H1 (cell line): Measurements from ENCODE around the gene CEP97. TPM values are rescaled to one million over a fixed set of nuclear protein-coding genes. Genes with fewer than 3 reads are reported as not detected.

Experiments
- ASH2L ChIP-seq: fragments of 200-600, 300-600 bp; sonication (generic); IDR thresholded peaks from one replicate; pipeline ENCODE4 v1.7.1; 2017; ENCODE audit warnings: low read length
- BACH1 ChIP-seq: IDR thresholded peaks from 2 replicates; pipeline ENCODE4 v1.6.1; 2012; ENCODE audit warnings: low read length, improper control_type of control experiment
- BRCA1 ChIP-seq: IDR thresholded peaks from 2 replicates; pipeline ENCODE4 v1.6.1; 2012; ENCODE audit warnings: low read depth, low read length, improper control_type of control experiment
- CBX5 ChIP-seq: fragments of 300-800, 300-1000 bp; sonication (generic); IDR thresholded peaks from 2 replicates; pipeline ENCODE4 v1.7.1; 2016; ENCODE audit warnings: antibody characterized with exemption, low read length, low read depth
- CEBPB ChIP-seq: IDR thresholded peaks from 2 replicates; pipeline ENCODE4 v1.6.1; 2012; ENCODE audit warnings: low read depth, low read length
- CHD1 ChIP-seq: IDR thresholded peaks from 2 replicates; pipeline ENCODE4 v1.6.1; 2012; ENCODE audit warnings: low read depth, low read length, improper control_type of control experiment
- CREB1 ChIP-seq: IDR thresholded peaks from 2 replicates; pipeline ENCODE4 v1.6.1; 2012; ENCODE audit warnings: inconsistent platforms
- CTBP2 ChIP-seq: IDR thresholded peaks from 2 replicates; pipeline ENCODE4 v1.7.0; 2011; ENCODE audit warnings: borderline replicate concordance, mild to moderate bottlenecking, moderate library complexity, mixed read lengths, low read length; ENCODE audit not compliant: insufficient read depth, insufficient read length
- EP300 ChIP-seq, 2 experiments: IDR thresholded peaks; 1 replicate in 1 of 2; 2 replicates in 1 of 2; pipeline ENCODE4 v1.6.1; 2011 to 2012; ENCODE audit warnings: low read depth in 2 of 2, low read length in 2 of 2, mild to moderate bottlenecking in 2 of 2, borderline replicate concordance in 1 of 2, inconsistent platforms in 1 of 2, moderate library complexity in 1 of 2
- EZH2 ChIP-seq: fragments of 200-600 bp; sonication (generic); IDR thresholded peaks from 2 replicates; pipeline ENCODE4 v1.7.1; 2012; ENCODE audit warnings: low read depth, mild to moderate bottlenecking, moderate library complexity, low read length, inconsistent platforms; ENCODE audit not compliant: severe bottlenecking
- GTF2F1 ChIP-seq: IDR thresholded peaks from 2 replicates; pipeline ENCODE4 v1.6.1; 2012; ENCODE audit warnings: low read depth, low read length, improper control_type of control experiment, borderline replicate concordance
- HDAC2 ChIP-seq, 2 experiments: fragments of 300-600 bp in 1 of 2; sonication (generic) in 1 of 2; IDR thresholded peaks; 2 replicates each; pipeline ENCODE4 v1.6.1; 2011 to 2012; ENCODE audit warnings: low read depth in 2 of 2, low read length in 2 of 2, mild to moderate bottlenecking in 2 of 2, moderate library complexity in 2 of 2, borderline replicate concordance in 1 of 2, inconsistent platforms in 1 of 2
- JUN ChIP-seq: IDR thresholded peaks from 2 replicates; pipeline ENCODE4 v1.6.1; 2011; ENCODE audit warnings: low read depth, mild to moderate bottlenecking, improper control_type of control experiment, low read length
- KDM4A ChIP-seq: IDR thresholded peaks from one replicate; pipeline ENCODE4 v1.7.1; 2012; ENCODE audit warnings: low read depth, mild to moderate bottlenecking, moderate library complexity, low read length, inconsistent platforms; ENCODE audit not compliant: severe bottlenecking
- POLR2A ChIP-seq, 2 experiments: IDR thresholded peaks; 1 replicate in 1 of 2; 2 replicates in 1 of 2; pipeline ENCODE4 v1.6.1; 2011; ENCODE audit warnings: low read depth in 2 of 2, low read length in 2 of 2, mild to moderate bottlenecking in 2 of 2; ENCODE audit errors: control extremely low read depth in 1 of 2
- POU5F1 ChIP-seq: IDR thresholded peaks from 2 replicates; pipeline ENCODE4 v1.6.1; 2011; ENCODE audit warnings: low read depth, mild to moderate bottlenecking, low read length, moderate library complexity
- RNF2 ChIP-seq: fragments of 200-900, 300-1000 bp; sonication (generic); IDR thresholded peaks from 2 replicates; pipeline ENCODE4 v1.7.1; 2016; ENCODE audit warnings: borderline replicate concordance, low read depth, mild to moderate bottlenecking, antibody characterized with exemption, low read length; ENCODE audit not compliant: poor library complexity, severe bottlenecking; ENCODE audit errors: missing control alignments
- RXRA ChIP-seq: IDR thresholded peaks from 2 replicates; pipeline ENCODE4 v1.6.1; 2011; ENCODE audit warnings: low read depth, mild to moderate bottlenecking, low read length, moderate library complexity; ENCODE audit not compliant: insufficient read depth
- SAP30 ChIP-seq: fragments of 300-600 bp; sonication (generic); IDR thresholded peaks from 2 replicates; pipeline ENCODE4 v1.7.1; 2012; ENCODE audit warnings: low read length, moderate library complexity, mild to moderate bottlenecking, inconsistent platforms; ENCODE audit not compliant: insufficient read depth, insufficient replicate concordance
- SIN3A ChIP-seq, 2 experiments: IDR thresholded peaks in 1 of 2; conservative IDR thresholded peaks in 1 of 2; 2 replicates each; pipeline ENCODE4 v1.6.1; 2011 to 2012; ENCODE audit warnings: low read length in 2 of 2, improper control_type of control experiment in 1 of 2, low read depth in 1 of 2, mild to moderate bottlenecking in 1 of 2
- SP1 ChIP-seq: IDR thresholded peaks from 2 replicates; pipeline ENCODE4 v1.6.1; 2011; ENCODE audit warnings: low read depth, low read length
- SRF ChIP-seq: IDR thresholded peaks from 2 replicates; pipeline ENCODE4 v1.6.1; 2011; ENCODE audit warnings: mild to moderate bottlenecking, low read depth, low read length, moderate library complexity
- YY1 ChIP-seq: IDR thresholded peaks from 2 replicates; pipeline ENCODE4 v1.6.1; 2011; ENCODE audit warnings: low read depth, mild to moderate bottlenecking, low read length
- ZNF274 ChIP-seq: IDR thresholded peaks from 2 replicates; pipeline ENCODE4 v1.7.0; 2012; ENCODE audit warnings: low read length, borderline replicate concordance; ENCODE audit errors: extremely low read depth
- polyA plus RNA-seq, 7 experiments: library from polyadenylated mRNA; depleted of rRNA in 3 of 7; stranded (reverse) in 5 of 7; unstranded in 2 of 7; fragments of >200 nt in 5 of 7; fragments of 200-250 nt in 2 of 7; gene quantifications; 1 replicate in 5 of 7; 2 replicates in 1 of 7; 4 replicates in 1 of 7; pipeline versions ENCODE4 v1.2.1 to v1.2.3, GENCODE V29; 2011 to 2013; ENCODE audit warnings: missing spikeins in 2 of 7, mixed read lengths in 2 of 7
- total RNA-seq: library from RNA; stranded (reverse); fragmentation: NEBNext Ultra II Directional; extraction: Animal tissue kit (Norgen Biotek cat#: 25700); gene quantifications from 2 replicates; pipeline ENCODE4 v1.2.1, GENCODE V29; 2021
- TF ChIP-seq, protein P1 (sequence below): IDR thresholded peaks from 2 replicates; pipeline ENCODE4 v1.6.1; 2012; ENCODE audit warnings: inconsistent platforms

The CEP97 gene
- total and polyA plus RNA-seq, 2 of the 8 experiments (the other 6 are each of a cell fraction or from before 2014, with no cell fraction given): 1.6 to 13.2 TPM

DNA sequence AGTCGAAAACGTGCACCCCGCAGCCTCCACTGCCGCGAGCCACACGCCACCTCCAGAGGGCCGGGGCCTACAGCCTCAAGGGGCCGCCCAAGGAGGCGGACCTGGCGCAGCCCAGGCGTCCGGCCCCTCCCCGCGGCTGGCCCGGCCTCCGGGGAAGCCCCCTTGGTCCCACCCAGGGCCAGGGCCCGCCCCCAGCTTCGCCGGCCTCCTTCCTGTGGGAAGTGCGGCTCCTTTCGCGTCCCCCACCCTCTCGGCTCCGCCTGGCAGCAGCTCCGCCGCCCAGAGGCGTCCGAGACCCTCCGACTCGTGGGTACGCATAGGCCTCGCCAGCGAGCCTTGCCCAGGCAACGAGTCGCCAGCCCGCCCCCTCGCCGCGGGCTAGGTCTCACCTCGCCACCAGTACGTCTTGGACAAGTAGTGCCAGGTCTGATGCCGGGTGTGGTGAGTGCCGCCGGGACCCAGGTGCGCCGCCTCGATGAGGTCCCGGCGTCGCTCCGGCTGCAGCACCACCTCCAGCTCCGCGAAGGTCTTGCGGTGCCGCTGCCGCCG, 48.1 kb upstream of the CEP97 start (continued):
- TF ChIP-seq YY1 (peak; percentile 30; the same call in 1 of the 2 replicates), GTF2F1 (no peak), ASH2L (peak; percentile 14), POU5F1 (no peak), JUN (no peak), CBX5 (no peak), SRF (no peak), EZH2 (no peak), SAP30 (no peak), CREB1 (peak; percentile 76), KDM4A (peak; percentile 54), EP300 (IDR thresholded peaks at IDR 0.05; ENCODE audit: borderline replicate concordance in 1 of 2, low read depth in 2 of 2, low read length in 2 of 2) (no peak), POLR2A (IDR thresholded peaks at IDR 0.05; ENCODE audit: control extremely low read depth in 1 of 2, low read depth in 2 of 2, low read length in 2 of 2) (no peak; a peak in 1 of 3 replicates), SP1 (no peak), CEBPB (no peak; the same call in 1 of the 2 replicates), RNF2 (no peak), ZNF274 (no peak), HDAC2 (IDR thresholded peaks at IDR 0.05; ENCODE audit: borderline replicate concordance in 1 of 2, low read depth in 2 of 2, low read length in 2 of 2) (peak in 1 of 2 experiments; percentile 21; a peak in 1 of 4 replicates), RXRA (no peak), CTBP2 (no peak), CHD1 (no peak), SIN3A (conservative IDR thresholded peaks at IDR 0.05 in 1 of 2, IDR thresholded peaks at IDR 0.05 in 1 of 2; ENCODE audit: low read depth in 1 of 2, low read length in 2 of 2) (no peak; a peak in 1 of 4 replicates), BACH1 (no peak), BRCA1 (no peak)
- TF ChIP-seq, protein P1, sequence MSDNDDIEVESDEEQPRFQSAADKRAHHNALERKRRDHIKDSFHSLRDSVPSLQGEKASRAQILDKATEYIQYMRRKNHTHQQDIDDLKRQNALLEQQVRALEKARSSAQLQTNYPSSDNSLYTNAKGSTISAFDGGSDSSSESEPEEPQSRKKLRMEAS: peak; percentile 42
